K562 (cell line): Measurements from ENCODE around the gene GPR3. TPM values are rescaled to one million over a fixed set of nuclear protein-coding genes. Genes with fewer than 3 reads are reported as not detected.
A peak's percentile ranks its signal among the peaks of the same experiment; 100 is the strongest.

Source experiments
- ATAC-seq: fragments of 200-7000 bp; cut with Tn5 transposase; 3 replicates; pipeline ENCODE4 v1.9.1; 2020; ENCODE audit warnings: moderate library complexity
- BruUV-seq: library from RNA; stranded (reverse); fragments of 400-500 nt; replicated peaks from 2 replicates; lab custom pipeline; 2021; lab: Mats Ljungman, UMichigan
- CTCF ChIA-PET: fragments of 300-600 bp; formaldehyde crosslinking; extraction: SDS; loops from one replicate; lab custom pipeline; 2021; ENCODE audit warnings: low intra/inter-chr PET ratio; lab: Yijun Ruan, JAX
- POLR2A ChIA-PET: fragments of 300-600, 350-650 bp; sonication (Branson Sonifier 250); formaldehyde crosslinking; extraction: SDS; loops from one replicate; lab custom pipeline; 2021; ENCODE audit warnings: antibody characterized with exemption, inconsistent platforms; lab: Yijun Ruan, JAX
- DNase-seq, 4 experiments: peaks; one replicate each; pipeline versions ENCODE4 v3.0.0 to v3.0.0-alpha.2; 2011 to 2018; ENCODE audit warnings: low spot score in 3 of 4, mixed read lengths in 3 of 4; ENCODE audit errors: extremely low read depth in 1 of 4
- FAIRE-seq: peaks from 2 replicates; lab custom pipeline; 2011; peaks lifted over from hg19 to GRCh38; lab: Jason Lieb, UNC
- H2AFZ ChIP-seq: 2 replicates; pipeline ENCODE4 v1.6.0; 2011; ENCODE audit warnings: low read depth, low read length, control low read depth, inconsistent platforms
- H3K27ac ChIP-seq: fragments of 200-600 bp; 3 replicates; pipeline ENCODE4 v1.8.0; 2011; ENCODE audit warnings: low read depth, mild to moderate bottlenecking, control low read depth, inconsistent platforms, low read length, moderate library complexity, mixed read lengths; ENCODE audit errors: extremely low read depth
- H3K27me3 ChIP-seq, 2 experiments: fragments of 300-600 bp in 1 of 2; 2 replicates in 1 of 2; 3 replicates in 1 of 2; pipeline versions ENCODE4 v1.6.0 to v1.8.0; 2011; ENCODE audit warnings: inconsistent platforms in 2 of 2, low read length in 2 of 2, mild to moderate bottlenecking in 1 of 2, mixed read lengths in 1 of 2, moderate library complexity in 1 of 2; ENCODE audit not compliant: control insufficient read depth in 2 of 2, insufficient read depth in 2 of 2
- H3K36me3 ChIP-seq: fragments of 300-600 bp; 3 replicates; pipeline ENCODE4 v1.8.0; 2011; ENCODE audit warnings: mild to moderate bottlenecking, low read length, inconsistent platforms; ENCODE audit not compliant: control insufficient read depth, insufficient read depth
- H3K4me1 ChIP-seq, 2 experiments: fragments of 200-600 bp in 1 of 2; replicated peaks in 1 of 2; 2 replicates in 1 of 2; 3 replicates in 1 of 2; pipeline versions ENCODE4 v1.5.1 to v1.8.0; 2011; ENCODE audit warnings: inconsistent platforms in 2 of 2, low read length in 2 of 2, mild to moderate bottlenecking in 1 of 2, mixed read lengths in 1 of 2, moderate library complexity in 1 of 2; ENCODE audit not compliant: control insufficient read depth in 2 of 2, insufficient read depth in 2 of 2
- H3K4me2 ChIP-seq: 2 replicates; pipeline ENCODE4 v1.6.1; 2011; ENCODE audit warnings: low read length, control low read depth, inconsistent platforms, mixed read lengths; ENCODE audit not compliant: insufficient read depth
- H3K4me3 ChIP-seq: fragments of 200-600 bp; sonication (generic), shearing (Covaris generic); 2 replicates; pipeline ENCODE4 v1.5.1; 2016; ENCODE audit warnings: control low read depth, inconsistent platforms
- H3K79me2 ChIP-seq: fragments of 200-600 bp; 3 replicates; pipeline ENCODE4 v1.8.0; 2011; ENCODE audit warnings: low read length, inconsistent platforms; ENCODE audit not compliant: control insufficient read depth, insufficient read depth
- H3K9ac ChIP-seq, 2 experiments: 2 replicates each; pipeline versions ENCODE4 v1.6.0 to v1.6.1; 2011; ENCODE audit warnings: low read depth in 2 of 2, low read length in 2 of 2, control low read depth in 1 of 2, inconsistent platforms in 1 of 2, mild to moderate bottlenecking in 1 of 2, mixed read lengths in 1 of 2; ENCODE audit not compliant: insufficient read depth in 1 of 2
- H3K9me1 ChIP-seq: one replicate; pipeline ENCODE4 v1.6.0; 2011; ENCODE audit warnings: inconsistent platforms, mild to moderate bottlenecking, low read length, moderate library complexity; ENCODE audit not compliant: control insufficient read depth, insufficient read depth
- H3K9me3 ChIP-seq: replicated peaks from 2 replicates; pipeline ENCODE4 v1.5.1; 2011; ENCODE audit warnings: low read depth, low read length, inconsistent platforms; ENCODE audit not compliant: control insufficient read depth, insufficient read depth
- H4K20me1 ChIP-seq: replicated peaks from 2 replicates; pipeline ENCODE4 v1.6.1; 2011; ENCODE audit warnings: low read length, inconsistent platforms, mixed read lengths; ENCODE audit not compliant: control insufficient read depth, insufficient read depth
- ARNT ChIP-seq, 2 experiments: fragments of 450-650 bp; IDR thresholded peaks; 2 replicates each; pipeline ENCODE4 v1.6.1; 2016; ENCODE audit warnings: mild to moderate bottlenecking in 1 of 2
- CBFB ChIP-seq: sonication (generic); formaldehyde crosslinking; IDR thresholded peaks from 2 replicates; pipeline ENCODE4 v1.4.0; 2020; ENCODE audit warnings: mild to moderate bottlenecking, missing genetic modification reagents
- CC2D1A ChIP-seq: fragments of 450-650 bp; IDR thresholded peaks from 2 replicates; pipeline ENCODE4 v1.6.1; 2017; ENCODE audit warnings: mild to moderate bottlenecking
- CHCHD3 ChIP-seq: fragments of 250-450 bp; sonication (Bioruptor Pico); IDR thresholded peaks from 2 replicates; pipeline ENCODE4 v2.1.2; 2022; ENCODE audit warnings: mild to moderate bottlenecking
- CTCF ChIP-seq, 3 experiments: IDR thresholded peaks in 2 of 3; conservative IDR thresholded peaks in 1 of 3; 2 replicates each; pipeline ENCODE4 v1.5.1; 2011 to 2012; ENCODE audit warnings: low read length in 3 of 3, mild to moderate bottlenecking in 3 of 3, control low read depth in 2 of 3, improper control_type of control experiment in 1 of 3, inconsistent platforms in 1 of 3, low read depth in 1 of 3, mixed read lengths in 1 of 3, moderate library complexity in 1 of 3; ENCODE audit not compliant: insufficient read depth in 2 of 3
- FOXA3 ChIP-seq, 2 experiments: fragments of 450-650 bp in 1 of 2; sonication (generic) in 1 of 2; formaldehyde crosslinking; IDR thresholded peaks in 1 of 2; conservative IDR thresholded peaks in 1 of 2; 2 replicates each; pipeline versions ENCODE4 v1.4.0 to v1.8.0; 2020 to 2022; ENCODE audit warnings: mild to moderate bottlenecking in 2 of 2, missing genetic modification reagents in 1 of 2
- OTX1 ChIP-seq: fragments of 450-650 bp; formaldehyde crosslinking; IDR thresholded peaks from 2 replicates; pipeline ENCODE4 v1.4.0; 2022; ENCODE audit warnings: mild to moderate bottlenecking
- SMC3 ChIP-seq: conservative IDR thresholded peaks from 2 replicates; pipeline ENCODE4 v1.6.1; 2011; ENCODE audit warnings: low read depth, low read length, improper control_type of control experiment; ENCODE audit not compliant: insufficient read depth
- TFAP4 ChIP-seq: sonication (generic); formaldehyde crosslinking; IDR thresholded peaks from 2 replicates; pipeline ENCODE4 v1.8.0; 2022; ENCODE audit warnings: missing genetic modification reagents, mild to moderate bottlenecking, moderate library complexity, borderline replicate concordance
- ZBTB11 ChIP-seq, 3 experiments: fragments of 200-800 bp in 1 of 3; fragments of 250-450 bp in 1 of 3; fragments of 450-650 bp in 1 of 3; sonication (Bioruptor Pico) in 1 of 3; sonication (Bioruptor generic) in 1 of 3; formaldehyde crosslinking in 1 of 3; IDR thresholded peaks; 2 replicates each; pipeline versions ENCODE4 v1.6.1 to v1.8.0; 2016 to 2022; ENCODE audit warnings: mild to moderate bottlenecking in 2 of 3, missing genetic modification characterization in 2 of 3, missing compliant biosample characterization in 1 of 3, moderate library complexity in 1 of 3
- ZFP36 ChIP-seq: fragments of 150-350 bp; IDR thresholded peaks from 2 replicates; pipeline ENCODE4 v1.6.1; 2018; ENCODE audit warnings: low read length, low read depth; ENCODE audit not compliant: partially characterized antibody
- ZNF384 ChIP-seq: IDR thresholded peaks from 2 replicates; pipeline ENCODE4 v1.6.1; 2012; ENCODE audit warnings: low read depth, low read length, improper control_type of control experiment
- WGBS: fragments of 100-300 bp; shearing (Covaris generic); methylation state at CpG from one replicate; pipeline ENCODE4 v1.1.6; 2016; ENCODE audit warnings: low coverage, mixed read lengths; ENCODE audit not compliant: insufficient coverage; ENCODE audit errors: missing lambda C conversion rate; 5-methylcytosine and 5-hydroxymethylcytosine counted together
- in situ Hi-C: fragments of 300-500 bp; cut with MboI; formaldehyde crosslinking; loops from 4 replicates; pipeline ENCODE4 v1.15.0; 2018; ENCODE audit warnings: inconsistent platforms, mixed read lengths
- intact Hi-C: fragments of 100-400 bp; cut with micrococcal nuclease; formaldehyde crosslinking; loops from 2 replicates; pipeline ENCODE4 v1.14.2; 2022
- polyA plus RNA-seq, 8 experiments: library from polyadenylated mRNA; depleted of rRNA in 4 of 8; stranded (reverse) in 5 of 8; unstranded in 3 of 8; fragments of >200 nt; fragmentation: Nextera tagmentation in 2 of 8; fragmentation: Illumina TruSeq in 1 of 8; extraction: Ambion mirVana in 2 of 8; extraction: Trizol in 1 of 8; gene quantifications; 2 replicates each; pipeline versions ENCODE4 v1.2.1 to v1.2.3, GENCODE V29; 2011 to 2014; ENCODE audit warnings: inconsistent platforms in 1 of 8, missing spikeins in 1 of 8
- total RNA-seq, 7 experiments: library from RNA; depleted of rRNA in 6 of 7; stranded (reverse); fragments of >200 nt in 6 of 7; fragmentation: Illumina TruSeq in 2 of 7; extraction: Trizol in 2 of 7; gene quantifications; 2 replicates each; pipeline versions ENCODE4 v1.2.1 to v1.2.3, GENCODE V29; 2011 to 2021; ENCODE audit warnings: low replicate concordance in 1 of 7

GPR3 gene
- total and polyA plus RNA-seq, 9 of the 15 experiments (the other 6 are each of a cell fraction or from before 2014, with no cell fraction given): 0.24 to 11.5 (median 3.7) TPM

GRCh38 chr1:27372808-27373690, 19.4 kb upstream of the GPR3 start:
- Histone ChIP-seq H3K9me1 (no peaks in the 10 kb centered on the region), H3K9ac (0 out of 4 replicates have a peak overlapping the region, but pooled peaks of 1 of the 2 experiments have one; percentile 24), H3K4me3 (no peak overlapping the region), H3K79me2 (no peaks in the 10 kb centered on the region), H4K20me1 (no peaks in the 10 kb centered on the region), H3K36me3 (no peaks in the 10 kb centered on the region), H3K27ac (no peak overlapping the region), H3K4me2 (peak overlapping the region; percentile 17; the same call in 1 of the 2 replicates), H3K9me3 (no peaks in the 10 kb centered on the region), H3K27me3 (no peaks in the 10 kb centered on the region), H3K4me1 (peaks cover 7 to 26% of the 10 kb centered on the region in 2 experiments; a peak in 4 of 5 replicates), H2AFZ (peak overlapping the region; percentile 77)
- in situ Hi-C loops: no loop called here
- FAIRE-seq (no peak), ATAC-seq (peak; percentile 87), DNase-seq (peak; percentile 71 to 78 (median 72))
- ChIA-PET POLR2A (interaction anchor here (0.6 to 0.8 kb wide), 2 partner anchors 10 to 333 kb away, joined by 3 to 4 read pairs; partner anchors contain the start of gene CD164L2), CTCF (interaction anchor here (0.6 to 1.5 kb wide), 3 partner anchors 40 to 111 kb away, joined by 3 to 7 read pairs (median 5); no protein-coding TSS in a partner anchor)
- no TSS peak for BruUV-seq
- TF ChIP-seq FOXA3 (CRISPR knock-in tag; conservative IDR thresholded peaks at IDR 0.05 in 1 of 2, IDR thresholded peaks at IDR 0.05 in 1 of 2) (peak in 1 of 2 experiments; percentile 14; a peak in 1 of 4 replicates), CC2D1A (0 out of 2 replicates have a peak, but pooled peaks have one; percentile 3), SMC3 (0 out of 2 replicates have a peak, but pooled peaks have one; percentile 11), CBFB (CRISPR knock-in tag) (no peak), CTCF (IDR thresholded peaks at IDR 0.05 in 2 of 3, conservative IDR thresholded peaks at IDR 0.05 in 1 of 3; ENCODE audit: insufficient read depth in 2 of 3, low read depth in 1 of 3, low read length in 3 of 3) (peak; percentile 60 to 81 (median 77)), ZBTB11 (CRISPR knock-in tag; IDR thresholded peaks at IDR 0.05) (0 out of 6 replicates have a peak, but pooled peaks of 1 of the 3 experiments have one; percentile 13), ARNT (IDR thresholded peaks at IDR 0.05) (peak in 1 of 2 experiments; percentile 44; a peak in 1 of 4 replicates), ZNF384 (peak; percentile 25), CHCHD3 (no peak), ZFP36 (peak; percentile 91), TFAP4 (CRISPR knock-in tag) (0 out of 2 replicates have a peak, but pooled peaks have one; percentile 16), OTX1 (CRISPR knock-in tag) (no peak)
- intact Hi-C loops: loop anchor here (1.0 to 5.0 kb wide), 2 partner anchors 41 to 71 kb away; no protein-coding TSS in a partner anchor
- WGBS: 56% methylated on average over 9 of the region's 11 CpGs
